HepG2 (cell line): Measurements from ENCODE around the gene CSF3R. TPM values are rescaled to one million over a fixed set of nuclear protein-coding genes. Genes with fewer than 3 reads are reported as not detected.

ENCODE experiments used
- CAMTA2 ChIP-seq: sonication (generic); formaldehyde crosslinking; IDR thresholded peaks from 2 replicates; pipeline ENCODE4 v1.4.0; 2020; ENCODE audit warnings: mild to moderate bottlenecking, missing genetic modification reagents, borderline replicate concordance
- CBX2 ChIP-seq, 2 experiments: fragments of 200-600 bp in 1 of 2; sonication (generic); formaldehyde crosslinking in 1 of 2; IDR thresholded peaks; 2 replicates each; pipeline versions ENCODE4 v1.7.0 to v1.8.1; 2018 to 2022; ENCODE audit warnings: low read depth in 2 of 2, low read length in 1 of 2, mild to moderate bottlenecking in 1 of 2, missing genetic modification reagents in 1 of 2
- E2F2 ChIP-seq: sonication (generic); formaldehyde crosslinking; IDR thresholded peaks from 2 replicates; pipeline ENCODE4 v1.4.0; 2020; ENCODE audit warnings: missing genetic modification reagents, borderline replicate concordance
- IRF9 ChIP-seq: sonication (generic); formaldehyde crosslinking; IDR thresholded peaks from 2 replicates; pipeline ENCODE4 v1.8.0; 2022; ENCODE audit warnings: missing genetic modification reagents, mild to moderate bottlenecking, borderline replicate concordance
- KAT2B ChIP-seq: fragments of 150-350 bp; IDR thresholded peaks from 2 replicates; pipeline ENCODE4 v1.6.1; 2014; ENCODE audit warnings: low read depth, low read length, borderline replicate concordance
- NR2F1 ChIP-seq, 2 experiments: fragments of 450-650 bp in 1 of 2; formaldehyde crosslinking in 1 of 2; IDR thresholded peaks; 2 replicates each; pipeline versions ENCODE4 v1.5.0 to v1.6.1; 2016 to 2020; ENCODE audit warnings: mild to moderate bottlenecking in 1 of 2, missing compliant biosample characterization in 1 of 2, missing genetic modification reagents in 1 of 2, moderate library complexity in 1 of 2
- SP2 ChIP-seq: sonication (generic); formaldehyde crosslinking; IDR thresholded peaks from 2 replicates; pipeline ENCODE4 v1.5.1; 2020; ENCODE audit warnings: mild to moderate bottlenecking, missing genetic modification reagents
- ZBTB37 ChIP-seq: sonication (generic); formaldehyde crosslinking; IDR thresholded peaks from 2 replicates; pipeline ENCODE4 v1.4.0; 2020; ENCODE audit warnings: mild to moderate bottlenecking, missing genetic modification reagents
- ZBTB42 ChIP-seq: sonication (generic); formaldehyde crosslinking; IDR thresholded peaks from 2 replicates; pipeline ENCODE4 v1.5.0; 2020; ENCODE audit warnings: mild to moderate bottlenecking, missing genetic modification reagents
- ZFP36L1 ChIP-seq: sonication (generic); formaldehyde crosslinking; IDR thresholded peaks from 2 replicates; pipeline ENCODE4 v1.8.0; 2022; ENCODE audit warnings: mild to moderate bottlenecking, missing genetic modification reagents, moderate library complexity
- ZFP82 ChIP-seq: sonication (generic); formaldehyde crosslinking; IDR thresholded peaks from 2 replicates; pipeline ENCODE4 v1.5.1; 2020; ENCODE audit warnings: mild to moderate bottlenecking, missing genetic modification reagents, borderline replicate concordance
- ZNF12 ChIP-seq: sonication (generic); formaldehyde crosslinking; IDR thresholded peaks from 2 replicates; pipeline ENCODE4 v1.5.0; 2020; ENCODE audit warnings: missing genetic modification reagents
- ZNF121 ChIP-seq: sonication (generic); formaldehyde crosslinking; IDR thresholded peaks from 2 replicates; pipeline ENCODE4 v1.5.0; 2020; ENCODE audit warnings: mild to moderate bottlenecking, missing genetic modification reagents
- ZNF234 ChIP-seq: sonication (generic); formaldehyde crosslinking; conservative IDR thresholded peaks from 2 replicates; pipeline ENCODE4 v1.5.1; 2020; ENCODE audit warnings: mild to moderate bottlenecking, missing genetic modification reagents
- ZNF331 ChIP-seq: sonication (generic); formaldehyde crosslinking; IDR thresholded peaks from 2 replicates; pipeline ENCODE4 v1.4.0; 2020; ENCODE audit warnings: missing genetic modification reagents
- ZNF33B ChIP-seq: sonication (generic); formaldehyde crosslinking; IDR thresholded peaks from 2 replicates; pipeline ENCODE4 v1.5.1; 2020; ENCODE audit warnings: mild to moderate bottlenecking, missing genetic modification reagents
- ZNF468 ChIP-seq: sonication (generic); formaldehyde crosslinking; IDR thresholded peaks from 2 replicates; pipeline ENCODE4 v1.8.0; 2022; ENCODE audit warnings: mild to moderate bottlenecking, moderate library complexity, missing genetic modification reagents
- ZNF556 ChIP-seq: sonication (generic); formaldehyde crosslinking; IDR thresholded peaks from 2 replicates; pipeline ENCODE4 v1.4.0; 2020; ENCODE audit warnings: mild to moderate bottlenecking, missing genetic modification reagents, borderline replicate concordance
- ZNF720 ChIP-seq: sonication (generic); formaldehyde crosslinking; IDR thresholded peaks from 2 replicates; pipeline ENCODE4 v1.4.0; 2020; ENCODE audit warnings: missing genetic modification reagents
- ZNF883 ChIP-seq: sonication (generic); formaldehyde crosslinking; IDR thresholded peaks from 2 replicates; pipeline ENCODE4 v1.5.1; 2020; ENCODE audit warnings: mild to moderate bottlenecking, missing genetic modification reagents; ENCODE audit errors: not compliant biosample characterization
- polyA plus RNA-seq, 8 experiments: library from polyadenylated mRNA; depleted of rRNA in 3 of 8; stranded (reverse) in 7 of 8; unstranded in 1 of 8; fragments of >200 nt; fragmentation: Illumina TruSeq in 4 of 8; extraction: Trizol in 4 of 8; gene quantifications; 2 replicates each; pipeline versions ENCODE4 v1.2.1 to v1.2.3, GENCODE V29; 2011 to 2016; ENCODE audit warnings: low read depth in 4 of 8, missing spikeins in 1 of 8, mixed read lengths in 1 of 8; ENCODE audit not compliant: insufficient read depth in 1 of 8
- total RNA-seq, 5 experiments: library from RNA; depleted of rRNA; stranded (reverse); fragments of >200 nt; fragmentation: Illumina TruSeq; extraction: Trizol; gene quantifications; 2 replicates each; pipeline ENCODE4 v1.2.3, GENCODE V29; 2016; ENCODE audit warnings: low read depth in 1 of 5
- TF ChIP-seq, protein P1 (sequence below), 2 experiments: sonication (generic) in 1 of 2; formaldehyde crosslinking in 1 of 2; IDR thresholded peaks; 2 replicates each; pipeline versions ENCODE4 v1.5.1 to v1.6.1; 2011 to 2020; ENCODE audit warnings: borderline replicate concordance in 1 of 2, low read depth in 1 of 2, low read length in 1 of 2, mild to moderate bottlenecking in 1 of 2, missing genetic modification reagents in 1 of 2, moderate library complexity in 1 of 2

The CSF3R gene
- total and polyA plus RNA-seq, 2 of the 13 experiments (the other 11 are each of a cell fraction or from before 2014, with no cell fraction given): 11.9 to 28.8 TPM

- TF ChIP-seq CBX2 (IDR thresholded peaks at IDR 0.05; ENCODE audit: low read depth, low read length) (no peak), CBX2 (CRISPR knock-in tag; IDR thresholded peaks at IDR 0.05; ENCODE audit: low read depth) (no peak), SP2 (no peak), ZFP36L1 (CRISPR knock-in tag) (no peak), E2F2 (CRISPR knock-in tag) (no peak), ZFP82 (CRISPR knock-in tag) (no peak; the same call in 1 of the 2 replicates), KAT2B (no peak), NR2F1 (CRISPR knock-in tag; IDR thresholded peaks at IDR 0.05) (no peak), ZBTB42 (no peak), ZNF883 (CRISPR knock-in tag) (peak; percentile 36), ZNF556 (CRISPR knock-in tag) (no peak), ZNF720 (CRISPR knock-in tag) (no peak), CAMTA2 (no peak), IRF9 (CRISPR knock-in tag) (no peak), ZNF12 (CRISPR knock-in tag) (no peak), ZNF468 (no peak), ZBTB37 (CRISPR knock-in tag) (no peak), ZNF33B (CRISPR knock-in tag) (no peak), ZNF331 (CRISPR knock-in tag) (0 out of 2 replicates have a peak, but pooled peaks have one; percentile 15), ZNF234 (CRISPR knock-in tag) (no peak), ZNF121 (no peak)
- TF ChIP-seq, protein P1, sequence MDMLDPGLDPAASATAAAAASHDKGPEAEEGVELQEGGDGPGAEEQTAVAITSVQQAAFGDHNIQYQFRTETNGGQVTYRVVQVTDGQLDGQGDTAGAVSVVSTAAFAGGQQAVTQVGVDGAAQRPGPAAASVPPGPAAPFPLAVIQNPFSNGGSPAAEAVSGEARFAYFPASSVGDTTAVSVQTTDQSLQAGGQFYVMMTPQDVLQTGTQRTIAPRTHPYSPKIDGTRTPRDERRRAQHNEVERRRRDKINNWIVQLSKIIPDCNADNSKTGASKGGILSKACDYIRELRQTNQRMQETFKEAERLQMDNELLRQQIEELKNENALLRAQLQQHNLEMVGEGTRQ (IDR thresholded peaks at IDR 0.05; ENCODE audit: low read depth, low read length): no peak
- TF ChIP-seq, protein P1 (CRISPR knock-in tag; IDR thresholded peaks at IDR 0.05; ENCODE audit: borderline replicate concordance): no peak
Measured at GRCh38 chr1:36482724-36483388, at the start of gene CSF3R (continued).
